K562 (cell line): Measurements from ENCODE around the gene DNAL4. TPM values are rescaled to one million over a fixed set of nuclear protein-coding genes. Genes with fewer than 3 reads are reported as not detected.

Experiments
- ELK1 ChIP-seq: sonication (generic); formaldehyde crosslinking; IDR thresholded peaks from 2 replicates; pipeline ENCODE4 v1.8.1; 2022; ENCODE audit warnings: missing genetic modification reagents
- ELK3 ChIP-seq: fragments of 450-650 bp; formaldehyde crosslinking; IDR thresholded peaks from 2 replicates; pipeline ENCODE4 v1.4.0; 2020; ENCODE audit warnings: mild to moderate bottlenecking
- MGA ChIP-seq: fragments of 450-650 bp; IDR thresholded peaks from 2 replicates; pipeline ENCODE4 v1.6.1; 2016; ENCODE audit warnings: mild to moderate bottlenecking, moderate library complexity
- ZBED1 ChIP-seq: IDR thresholded peaks from 2 replicates; pipeline ENCODE4 v1.6.1; 2014
- ZNF12 ChIP-seq: sonication (generic); formaldehyde crosslinking; IDR thresholded peaks from 2 replicates; pipeline ENCODE4 v1.4.0; 2020; ENCODE audit warnings: mild to moderate bottlenecking, missing genetic modification reagents
- polyA plus RNA-seq, 8 experiments: library from polyadenylated mRNA; depleted of rRNA in 4 of 8; stranded (reverse) in 5 of 8; unstranded in 3 of 8; fragments of >200 nt; fragmentation: Nextera tagmentation in 2 of 8; fragmentation: Illumina TruSeq in 1 of 8; extraction: Ambion mirVana in 2 of 8; extraction: Trizol in 1 of 8; gene quantifications; 2 replicates each; pipeline versions ENCODE4 v1.2.1 to v1.2.3, GENCODE V29; 2011 to 2014; ENCODE audit warnings: inconsistent platforms in 1 of 8, missing spikeins in 1 of 8
- total RNA-seq, 7 experiments: library from RNA; depleted of rRNA in 6 of 7; stranded (reverse); fragments of >200 nt in 6 of 7; fragmentation: Illumina TruSeq in 2 of 7; extraction: Trizol in 2 of 7; gene quantifications; 2 replicates each; pipeline versions ENCODE4 v1.2.1 to v1.2.3, GENCODE V29; 2011 to 2021; ENCODE audit warnings: low replicate concordance in 1 of 7

Gene DNAL4
- total and polyA plus RNA-seq, 9 of the 15 experiments (the other 6 are each of a cell fraction or from before 2014, with no cell fraction given): 0.20 to 9.4 (median 5.2) TPM

GRCh38 chr22:38753948-38754750 lies 39.8 kb downstream of the DNAL4 start (continued):
- TF ChIP-seq MGA (no peak), ZBED1 (no peak), ELK3 (CRISPR knock-in tag) (no peak), ELK1 (CRISPR knock-in tag) (no peak), ZNF12 (CRISPR knock-in tag) (no peak)
